T-helper 17 cell (primary cell): Measurements from ENCODE around the gene NBEAL2. TPM values are rescaled to one million over a fixed set of nuclear protein-coding genes. Genes with fewer than 3 reads are reported as not detected.

ENCODE experiments used
- ATAC-seq: fragments of 150-1000 bp; cut with Tn5 transposase; 2 replicates; pipeline ENCODE4 v1.10.0; 2021; ENCODE audit warnings: mild to moderate bottlenecking, moderate library complexity
- DNase-seq, 3 donors: peaks; one replicate each; pipeline versions ENCODE4 v3.0.0 to v3.0.0-alpha.2; 2020 to 2021
- H3K9me3 ChIP-seq: one replicate; pipeline ENCODE4 v1.7.0; 2013; ENCODE audit warnings: low read length, mild to moderate bottlenecking; ENCODE audit not compliant: control insufficient read depth, poor library complexity, severe bottlenecking
- H3K27ac Mint-ChIP-seq: one replicate; pipeline ENCODE4 v1.8.0; 2022; ENCODE audit warnings: mild to moderate bottlenecking, moderate library complexity, mixed read lengths
- H3K27me3 Mint-ChIP-seq: one replicate; pipeline ENCODE4 v1.8.0; 2022; ENCODE audit warnings: mixed read lengths
- H3K36me3 Mint-ChIP-seq: one replicate; pipeline ENCODE4 v1.8.0; 2022; ENCODE audit warnings: low read depth, mixed read lengths
- H3K4me1 Mint-ChIP-seq: one replicate; pipeline ENCODE4 v1.8.0; 2022; ENCODE audit warnings: mild to moderate bottlenecking, mixed read lengths
- H3K4me3 Mint-ChIP-seq: one replicate; pipeline ENCODE4 v1.8.0; 2022; ENCODE audit warnings: mild to moderate bottlenecking, moderate library complexity, mixed read lengths
- total RNA-seq, 4 donors: library from RNA in 2 of 4; stranded (reverse) in 2 of 4; gene quantifications; one replicate each; pipeline ENCODE4 v1.2.3 and lab custom pipeline; 2022 to 2026

The NBEAL2 gene, protein sequence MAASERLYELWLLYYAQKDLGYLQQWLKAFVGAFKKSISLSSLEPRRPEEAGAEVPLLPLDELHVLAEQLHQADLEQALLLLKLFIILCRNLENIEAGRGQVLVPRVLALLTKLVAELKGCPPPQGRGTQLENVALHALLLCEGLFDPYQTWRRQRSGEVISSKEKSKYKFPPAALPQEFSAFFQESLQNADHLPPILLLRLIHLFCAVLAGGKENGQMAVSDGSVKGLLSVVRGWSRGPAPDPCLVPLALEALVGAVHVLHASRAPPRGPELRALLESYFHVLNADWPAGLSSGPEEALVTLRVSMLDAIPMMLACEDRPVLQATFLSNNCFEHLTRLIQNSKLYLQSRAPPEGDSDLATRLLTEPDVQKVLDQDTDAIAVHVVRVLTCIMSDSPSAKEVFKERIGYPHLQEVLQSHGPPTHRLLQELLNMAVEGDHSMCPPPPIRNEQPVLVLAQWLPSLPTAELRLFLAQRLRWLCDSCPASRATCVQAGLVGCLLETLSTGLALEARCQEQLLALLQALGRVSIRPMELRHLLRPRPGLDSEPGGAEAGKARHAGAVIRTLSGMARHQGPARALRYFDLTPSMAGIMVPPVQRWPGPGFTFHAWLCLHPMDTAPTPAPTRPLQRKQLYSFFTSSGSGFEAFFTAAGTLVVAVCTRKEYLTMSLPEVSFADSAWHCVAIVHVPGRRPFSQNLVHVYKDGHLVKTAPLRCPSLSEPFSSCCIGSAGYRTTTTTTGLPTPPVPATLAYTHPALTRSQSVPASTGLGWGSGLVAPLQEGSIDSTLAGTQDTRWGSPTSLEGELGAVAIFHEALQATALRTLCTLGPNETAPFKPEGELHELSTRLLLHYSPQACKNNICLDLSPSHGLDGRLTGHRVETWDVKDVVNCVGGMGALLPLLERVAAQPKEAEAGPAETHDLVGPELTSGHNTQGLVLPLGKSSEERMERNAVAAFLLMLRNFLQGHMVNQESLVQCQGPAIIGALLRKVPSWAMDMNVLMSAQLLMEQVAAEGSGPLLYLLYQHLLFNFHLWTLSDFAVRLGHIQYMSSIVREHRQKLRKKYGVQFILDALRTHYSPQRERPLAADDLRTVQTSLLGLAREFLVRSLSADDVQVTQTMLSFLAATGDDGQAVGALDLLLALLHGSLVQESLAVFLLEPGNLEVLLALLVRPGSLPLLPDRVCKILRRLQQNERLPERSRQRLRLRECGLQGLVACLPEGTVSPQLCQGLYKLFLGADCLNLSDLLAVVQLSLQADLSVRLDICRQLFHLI (N-terminal part only)
- total RNA-seq (100 to 1,000 TPM; 285 to 303 TPM), total RNA-seq (lab: John Stamatoyannopoulos, UW) (406 to 545 reads per million in 2 donors)

DNA sequence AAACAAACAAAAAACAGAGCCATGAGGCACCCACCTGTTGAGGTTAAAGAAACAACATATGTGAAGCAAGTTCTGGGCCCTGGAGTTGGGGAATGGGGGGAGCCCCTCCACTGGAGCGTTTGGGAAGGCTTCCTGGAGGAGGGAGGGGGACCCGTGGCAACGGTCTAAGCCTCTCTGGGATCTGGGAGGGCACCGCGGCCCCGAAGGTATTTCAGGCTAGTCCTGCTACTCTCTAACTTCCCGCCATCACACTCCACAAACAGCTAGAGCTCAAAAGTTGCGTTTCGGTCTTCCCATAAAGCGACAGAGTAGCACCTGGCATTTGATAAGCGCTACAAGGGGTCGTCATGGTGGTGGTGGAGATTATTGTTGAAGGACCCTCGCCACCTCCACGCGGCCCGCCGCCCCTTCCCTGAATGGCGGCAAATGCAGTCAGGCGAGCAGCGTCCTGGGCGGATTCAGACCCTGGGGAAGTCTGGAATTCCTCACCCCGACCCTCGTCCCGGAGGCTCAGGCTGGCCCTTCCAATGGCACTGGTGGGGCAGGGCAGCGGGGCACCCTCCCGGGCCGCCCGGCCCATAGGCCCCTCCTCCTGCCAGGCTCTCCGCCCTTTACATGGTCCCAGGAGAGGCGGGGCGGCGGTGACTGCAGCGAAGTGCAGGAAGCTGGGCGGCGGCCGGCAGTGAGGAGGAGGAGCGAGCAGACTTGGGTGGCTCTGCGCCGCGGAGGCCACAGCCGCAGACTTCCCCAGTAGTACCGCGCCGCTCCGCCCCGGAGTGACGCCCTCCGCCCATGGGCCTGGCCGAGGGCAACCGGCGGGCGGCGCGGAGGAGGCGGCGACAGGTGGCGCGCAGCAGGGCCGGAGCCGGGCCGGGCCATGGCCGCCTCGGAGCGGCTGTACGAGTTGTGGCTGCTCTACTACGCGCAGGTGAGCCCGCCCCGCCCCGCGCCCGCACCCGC is at the start of gene NBEAL2:
Gene NBEAL2 (plus strand): TSS at position 682 of the 960 bp plus-strand sequence. CDS start 196 bp downstream, at position 878.
- Mint-ChIP-seq H3K36me3 (peaks cover 4% of the 10 kb centered on the region), H3K27ac (peak within 1 kb of the TSS; percentile 100), H3K4me1 (peaks cover 44% of the 10 kb centered on the region), H3K4me3 (peak within 1 kb of the TSS; percentile 92), H3K27me3 (no peaks in the 10 kb centered on the region)
- DNase-seq (peak; percentile 92 to 97 (median 95)), ATAC-seq (peak; percentile 83)
- no peaks in the 10 kb centered on the region for H3K9me3 ChIP-seq

DNA sequence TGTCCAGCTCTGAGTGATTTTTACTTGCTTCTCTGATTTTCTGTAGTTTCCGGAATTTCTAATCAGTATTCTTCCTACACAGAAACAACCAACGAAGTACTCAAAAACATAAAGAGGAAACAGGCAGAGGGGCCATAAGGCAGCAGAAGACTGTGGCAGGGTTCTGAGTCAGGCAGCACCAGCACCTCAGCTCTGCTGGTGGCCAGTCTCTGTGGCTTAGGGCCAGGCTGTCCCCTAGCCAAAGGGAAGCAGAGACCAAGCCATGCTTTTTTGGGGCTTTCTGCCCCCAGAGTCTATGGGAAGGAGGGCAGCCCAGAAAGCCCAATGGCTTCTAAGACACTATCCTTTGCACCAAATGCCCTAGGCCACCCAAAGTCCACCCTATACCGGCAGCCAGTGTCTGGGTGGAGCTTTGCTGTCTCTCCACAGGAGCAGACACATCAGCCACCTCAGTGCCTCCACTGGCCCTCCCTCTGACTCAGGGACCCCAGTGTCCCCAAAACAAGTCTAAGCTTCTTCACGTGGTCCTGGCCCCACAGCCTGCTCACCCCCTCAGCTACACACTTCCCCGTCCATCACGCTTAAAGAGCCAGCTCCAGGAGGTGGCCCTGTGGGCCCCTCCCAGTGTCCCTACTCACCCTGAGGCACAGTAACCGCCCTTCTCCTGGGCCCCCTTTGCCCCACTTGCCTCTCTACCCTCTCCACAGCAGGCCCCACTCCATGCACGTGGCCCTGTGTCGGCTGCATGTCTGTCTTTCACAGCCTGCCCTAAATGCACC is 49.1 kb upstream of the NBEAL2 start:
- no peak for DNase-seq
- H3K4me3 Mint-ChIP-seq: peak overlapping the region; percentile 57
- no peaks in the 10 kb centered on the region for H3K27me3 Mint-ChIP-seq
- peaks cover 53% of the 10 kb centered on the region for H3K4me1 Mint-ChIP-seq
- H3K27ac Mint-ChIP-seq: peak overlapping the region; percentile 94
- no peaks in the 10 kb centered on the region for H3K9me3 ChIP-seq
- H3K36me3 Mint-ChIP-seq: peaks cover 2% of the 10 kb centered on the region
- ATAC-seq: no peak

DNA sequence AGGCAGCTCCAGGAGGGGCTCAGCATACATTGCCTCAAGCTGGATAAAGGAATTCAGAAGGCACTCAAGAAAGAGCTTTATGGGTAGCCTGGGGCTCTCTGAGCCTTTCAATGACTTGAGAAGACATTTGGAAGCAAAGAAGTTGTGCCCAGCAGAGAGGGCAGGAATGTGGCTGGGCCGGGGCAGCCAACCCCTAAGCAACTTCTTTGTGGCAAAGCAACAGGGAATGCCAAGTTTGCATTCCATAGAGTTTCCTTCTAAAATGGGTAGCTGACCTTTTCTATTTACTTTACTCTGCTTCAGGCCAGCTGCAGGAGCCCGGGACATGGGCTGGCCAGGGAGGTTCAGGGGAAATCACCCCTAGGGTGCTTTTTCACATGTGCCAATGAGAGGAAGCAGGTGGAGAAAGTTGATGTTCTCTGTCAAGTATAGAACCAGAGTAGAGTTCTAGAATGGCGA is 48.5 kb upstream of the NBEAL2 start:
- DNase-seq: no peak
- H3K36me3 Mint-ChIP-seq: peaks cover 2% of the 10 kb centered on the region
- peak overlapping the region; percentile 57 for H3K4me3 Mint-ChIP-seq
- no peaks in the 10 kb centered on the region for H3K9me3 ChIP-seq
- H3K4me1 Mint-ChIP-seq: peaks cover 56% of the 10 kb centered on the region
- H3K27me3 Mint-ChIP-seq: no peaks in the 10 kb centered on the region
- peak overlapping the region; percentile 94 for H3K27ac Mint-ChIP-seq
- ATAC-seq: peak; percentile 29

DNA sequence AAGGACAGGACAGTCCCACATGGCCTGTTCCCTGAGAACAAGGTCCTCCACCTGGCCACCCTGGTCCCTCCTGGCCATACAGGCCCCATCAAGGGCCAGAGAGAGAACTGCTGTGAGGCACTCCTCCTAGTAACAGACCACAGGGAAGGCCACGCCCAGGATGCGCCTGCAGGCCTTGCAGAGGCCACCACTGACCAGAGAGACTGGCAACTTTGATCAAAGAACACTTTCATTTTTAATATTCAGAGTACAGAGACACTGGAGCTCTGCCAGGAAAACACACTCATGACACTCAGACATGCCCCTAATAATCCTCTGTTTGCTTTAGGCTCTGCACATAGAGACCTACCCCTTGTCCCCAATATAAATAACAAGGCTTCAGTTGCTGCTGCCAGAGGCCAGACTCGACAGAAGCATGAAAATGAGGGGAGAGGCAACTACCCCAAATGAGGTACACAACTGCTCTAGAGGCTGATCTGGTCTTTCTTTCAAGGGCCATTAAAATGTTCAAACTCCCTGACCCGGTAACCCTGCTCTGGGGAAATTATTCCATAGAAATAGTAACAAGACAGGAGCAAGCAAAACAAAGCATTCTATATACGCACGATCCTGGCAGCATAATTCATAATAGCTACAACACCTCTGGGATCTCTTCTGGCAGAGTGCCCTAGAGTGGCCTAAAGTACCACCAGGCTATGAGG is 47.7 kb upstream of the NBEAL2 start:
- Mint-ChIP-seq H3K4me1 (peaks cover 58% of the 10 kb centered on the region), H3K27me3 (no peaks in the 10 kb centered on the region), H3K36me3 (peaks cover 2% of the 10 kb centered on the region), H3K4me3 (peak overlapping the region; percentile 47), H3K27ac (peak overlapping the region; percentile 94)
- no peaks in the 10 kb centered on the region for H3K9me3 ChIP-seq
- ATAC-seq: no peak
- no peak for DNase-seq

DNA sequence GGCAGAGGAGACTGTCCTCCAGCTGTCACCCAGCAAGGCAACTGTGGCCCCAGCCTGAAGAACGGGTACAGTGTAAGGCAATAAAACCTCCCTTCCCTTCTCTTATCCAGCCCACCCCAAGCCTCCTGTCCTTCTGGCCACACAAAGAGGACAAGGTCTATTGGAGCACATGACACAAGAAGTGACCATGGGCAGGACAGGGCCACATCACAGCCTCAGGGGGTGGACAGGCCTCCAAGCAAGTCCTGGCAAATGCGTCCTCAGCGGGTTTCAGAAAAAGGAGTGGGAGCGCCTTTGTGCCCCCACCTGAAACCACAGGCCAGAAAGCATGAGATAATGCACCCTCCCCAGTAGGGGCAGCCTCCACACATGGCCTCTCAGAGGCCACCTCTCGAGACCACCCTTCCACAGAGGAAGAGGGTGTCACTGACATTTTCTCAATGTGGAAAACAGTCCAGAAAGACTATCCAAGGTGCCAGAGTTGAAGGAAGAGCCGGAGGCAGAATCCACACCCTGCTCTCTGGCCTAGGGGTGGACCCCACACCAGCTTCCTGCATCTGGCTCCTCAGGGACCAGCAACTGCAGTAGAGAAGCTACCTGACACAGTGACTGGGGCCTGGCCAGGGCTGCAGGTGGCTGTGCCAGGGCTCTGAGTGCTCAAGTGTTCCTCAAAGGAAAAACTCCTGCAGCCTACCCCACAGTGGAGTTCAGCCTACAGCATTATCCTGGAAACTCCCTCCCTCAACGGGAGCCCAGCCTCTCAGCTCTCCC is 46.8 kb upstream of the NBEAL2 start:
- no peaks in the 10 kb centered on the region for H3K9me3 ChIP-seq
- peak overlapping the region; percentile 94 for H3K27ac Mint-ChIP-seq
- H3K36me3 Mint-ChIP-seq: peaks cover 4% of the 10 kb centered on the region
- H3K4me1 Mint-ChIP-seq: peaks cover 50% of the 10 kb centered on the region
- no peaks in the 10 kb centered on the region for H3K27me3 Mint-ChIP-seq
- no peak for DNase-seq
- peak overlapping the region; percentile 47 for H3K4me3 Mint-ChIP-seq
- ATAC-seq: no peak

DNA sequence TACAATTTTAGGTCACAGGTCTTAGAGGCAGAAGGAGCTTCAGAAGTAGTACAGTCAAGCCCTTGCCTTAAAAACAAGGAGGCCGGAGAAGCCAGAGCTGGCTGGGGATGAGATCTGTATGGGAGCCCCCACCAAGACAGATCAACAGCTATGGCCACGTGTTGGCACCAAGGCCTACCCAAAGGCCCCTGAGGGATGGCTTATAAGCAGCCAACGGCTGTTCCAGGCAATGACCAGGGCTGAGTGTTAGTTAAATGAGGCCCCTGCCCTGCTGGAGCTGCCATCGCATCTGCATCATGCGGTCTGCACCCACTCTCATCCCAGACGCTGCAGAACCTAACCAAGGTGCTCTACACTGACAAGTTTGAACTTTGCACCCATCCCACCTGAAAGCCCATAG is 46.2 kb upstream of the NBEAL2 start:
- H3K4me3 Mint-ChIP-seq: no peak overlapping the region
- no peaks in the 10 kb centered on the region for H3K9me3 ChIP-seq
- peaks cover 52% of the 10 kb centered on the region for H3K4me1 Mint-ChIP-seq
- DNase-seq (no peak), ATAC-seq (no peak)
- no peak overlapping the region for H3K27ac Mint-ChIP-seq
- no peaks in the 10 kb centered on the region for H3K27me3 Mint-ChIP-seq
- H3K36me3 Mint-ChIP-seq: peaks cover 5% of the 10 kb centered on the region

DNA sequence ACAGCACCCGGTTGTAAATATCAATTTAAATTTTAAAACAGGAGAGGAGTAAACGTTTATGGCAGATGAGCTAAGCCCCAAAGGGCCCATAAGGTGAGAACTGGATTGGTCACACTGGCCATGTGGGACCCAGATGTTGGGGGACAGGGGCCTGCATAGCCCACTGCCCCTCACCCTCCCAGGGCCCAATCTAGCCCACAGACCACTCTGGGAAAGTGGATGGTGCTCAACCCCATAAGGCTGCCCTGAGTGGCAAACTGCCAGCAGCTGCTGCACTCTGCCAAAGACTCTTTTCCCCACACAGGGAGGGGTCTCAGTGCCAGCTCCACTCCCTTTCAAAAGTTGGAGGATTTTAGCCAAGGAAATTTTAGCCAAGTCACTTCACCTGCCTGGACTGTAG is 45.4 kb upstream of the NBEAL2 start:
- DNase-seq (no peak), ATAC-seq (no peak)
- Mint-ChIP-seq H3K27me3 (no peaks in the 10 kb centered on the region), H3K27ac (peak overlapping the region; percentile 24), H3K4me3 (no peak overlapping the region), H3K36me3 (peaks cover 5% of the 10 kb centered on the region), H3K4me1 (peaks cover 50% of the 10 kb centered on the region)
- no peaks in the 10 kb centered on the region for H3K9me3 ChIP-seq

DNA sequence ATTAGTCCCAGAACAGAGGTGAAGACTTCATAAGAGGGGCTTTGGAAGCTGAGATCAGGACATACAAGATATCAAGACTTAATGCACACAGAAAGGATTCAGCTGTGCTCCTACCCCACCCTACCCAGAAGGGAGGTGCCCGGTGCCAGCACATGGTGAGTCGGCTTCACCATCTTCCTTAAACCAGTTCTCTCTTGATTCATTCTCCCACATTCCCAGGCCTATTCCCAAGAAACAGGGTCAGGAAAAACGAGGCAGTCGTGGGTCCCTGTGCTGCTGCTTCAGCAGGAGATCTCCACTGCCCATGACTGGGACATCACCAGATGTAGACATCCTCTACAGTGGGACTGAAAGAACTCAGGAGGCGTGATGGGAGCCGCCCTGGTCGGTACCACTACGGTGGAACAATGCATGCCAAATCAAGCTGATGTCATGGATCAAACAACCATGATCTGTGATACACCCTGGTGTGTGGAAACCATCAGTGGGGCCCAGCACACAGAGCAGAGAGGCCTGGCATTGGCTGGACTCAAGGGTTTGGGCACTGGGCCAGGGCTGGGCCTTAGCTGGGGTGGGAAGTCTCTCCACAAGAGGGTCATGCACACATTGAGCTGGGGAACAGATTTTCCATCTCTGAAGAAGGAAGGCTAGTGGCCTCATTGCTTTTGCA is 44.8 kb upstream of the NBEAL2 start:
- H3K4me1 Mint-ChIP-seq: peaks cover 52% of the 10 kb centered on the region
- H3K4me3 Mint-ChIP-seq: no peak overlapping the region
- peak overlapping the region; percentile 24 for H3K27ac Mint-ChIP-seq
- no peak for DNase-seq
- H3K9me3 ChIP-seq: no peaks in the 10 kb centered on the region
- no peak for ATAC-seq
- peaks cover 5% of the 10 kb centered on the region for H3K36me3 Mint-ChIP-seq
- no peaks in the 10 kb centered on the region for H3K27me3 Mint-ChIP-seq

DNA sequence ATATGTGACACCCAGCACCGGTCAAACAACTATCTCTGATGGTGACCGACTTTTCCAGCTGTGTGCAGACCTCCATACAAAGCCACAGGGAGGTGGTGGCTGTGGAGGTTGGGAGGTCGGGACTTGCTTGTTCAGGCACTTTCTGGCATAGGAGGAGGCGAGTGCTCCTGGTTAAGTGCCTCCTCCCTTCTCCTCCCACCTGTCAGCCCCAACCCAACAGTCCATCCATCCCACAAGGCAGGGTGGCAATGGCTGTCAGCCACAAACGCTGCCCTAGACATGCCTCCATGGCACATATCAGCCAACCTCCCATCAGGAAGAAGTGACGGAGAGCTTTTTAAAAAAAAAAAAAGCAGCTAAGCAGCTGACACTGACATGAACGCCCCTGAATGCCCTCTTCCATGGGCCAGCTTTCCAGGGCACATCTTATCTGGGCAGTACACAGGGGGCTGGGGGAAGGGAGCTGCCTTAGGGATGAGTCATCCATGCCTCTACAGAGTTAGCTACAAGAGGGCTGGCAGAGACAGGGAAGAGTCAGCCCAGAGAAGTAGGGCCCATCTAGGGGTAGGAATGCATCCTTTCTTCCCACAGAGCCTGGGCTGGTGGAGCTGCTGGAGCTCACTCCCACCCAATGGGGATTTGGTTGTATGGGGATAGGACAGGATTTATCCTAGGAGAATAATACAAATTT is 44.2 kb upstream of the NBEAL2 start:
- ATAC-seq: no peak
- H3K9me3 ChIP-seq: no peaks in the 10 kb centered on the region
- Mint-ChIP-seq H3K36me3 (peaks cover 6% of the 10 kb centered on the region), H3K4me1 (peaks cover 57% of the 10 kb centered on the region), H3K27ac (no peak overlapping the region), H3K4me3 (no peak overlapping the region), H3K27me3 (no peaks in the 10 kb centered on the region)
- no peak for DNase-seq
